ENCODE data around the gene PACS2. TPM values are rescaled to one million over a fixed set of nuclear protein-coding genes. Genes with fewer than 3 reads are reported as not detected.

The PACS2 gene
- total RNA-seq, 1 experiment from 2014 or later: 72.5 TPM

DNA sequence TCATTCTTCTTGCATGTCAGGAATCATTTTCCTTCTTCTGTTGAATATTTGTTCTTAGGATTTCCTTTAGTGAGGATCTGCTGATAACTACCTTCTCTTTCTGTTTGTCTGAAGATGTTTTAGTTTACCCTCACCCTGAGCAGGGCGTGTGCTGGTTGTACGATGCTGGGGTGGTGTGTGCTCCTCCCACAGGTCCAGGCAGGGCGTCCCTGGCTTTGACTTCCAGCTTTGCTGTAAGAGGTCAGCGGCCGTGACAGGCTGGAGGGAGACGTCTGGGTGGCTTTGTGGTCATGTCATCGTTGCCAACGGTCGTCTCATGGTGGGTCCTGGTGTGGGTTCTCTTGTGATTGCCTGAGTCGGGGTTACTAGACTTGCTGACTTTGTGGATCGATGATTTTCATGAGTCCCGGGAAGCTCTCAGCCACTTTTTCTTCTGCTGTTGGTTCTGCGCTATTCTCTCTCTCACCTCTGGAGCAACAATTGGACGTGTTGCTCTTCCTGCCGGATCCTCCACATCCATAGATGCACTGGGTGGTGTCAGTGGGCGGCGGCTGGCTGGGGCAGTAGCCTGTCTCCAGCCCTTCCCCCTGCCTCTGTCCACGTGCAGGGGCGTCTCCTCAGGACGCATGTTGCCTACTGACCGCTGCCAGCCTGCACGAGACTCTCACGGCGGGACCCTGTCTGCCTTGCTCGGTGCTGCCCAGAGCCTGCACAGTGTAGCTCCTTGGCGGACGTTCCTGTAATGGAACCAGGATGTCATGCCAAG lies 8.4 kb downstream of the PACS2 start:
- Histone ChIP-seq H3K79me1 (ENCODE audit: insufficient read depth, low read depth, low read length, poor library complexity, severe bottlenecking) (peaks cover 10% of the 10 kb centered on the region), H2AFZ (ENCODE audit: low read length) (no peak overlapping the region), H4K91ac (ENCODE audit: insufficient read length, low read depth, low read length) (no peak overlapping the region), H3K56ac (ENCODE audit: insufficient read length, low read depth, low read length) (no peak overlapping the region), H3K4ac (ENCODE audit: low read depth, low read length) (no peak overlapping the region), H3K18ac (ENCODE audit: insufficient read length, low read depth, low read length) (no peak overlapping the region), H2BK20ac (ENCODE audit: low read depth, low read length, poor library complexity, severe bottlenecking) (no peak overlapping the region), H3K27ac (ENCODE audit: insufficient read length, low read depth, low read length) (no peak overlapping the region), H3K4me2 (ENCODE audit: insufficient read depth, insufficient read length, low read length) (no peak overlapping the region), H3K27me3 (ENCODE audit: insufficient read depth, low read length) (no peaks in the 10 kb centered on the region), H4K5ac (ENCODE audit: insufficient read length, low read depth, low read length) (no peak overlapping the region), H2BK5ac (ENCODE audit: insufficient read length, low read length) (no peak overlapping the region), H3K4me1 (ENCODE audit: insufficient read depth, low read length) (peaks cover 9% of the 10 kb centered on the region; the same call in 1 of the 2 replicates), H3K14ac (ENCODE audit: insufficient read depth, low read length) (no peak overlapping the region), H3K23ac (ENCODE audit: insufficient read length, low read depth, low read length) (no peak overlapping the region), H2BK15ac (ENCODE audit: low read depth, low read length) (no peak overlapping the region), H4K8ac (replicated peaks; ENCODE audit: insufficient read length, low read depth, low read length) (no peak overlapping the region), H3K9ac (ENCODE audit: extremely low read depth, insufficient read length, low read length) (no peak overlapping the region), H3K79me2 (ENCODE audit: insufficient read depth, low read length) (peaks cover 21% of the 10 kb centered on the region; the same call in 1 of the 2 replicates), H2BK12ac (ENCODE audit: insufficient read length, low read depth, low read length) (no peak overlapping the region), H3T11ph (ENCODE audit: low read length) (no peak overlapping the region), H3K23me2 (ENCODE audit: insufficient read length, low read depth, low read length, poor library complexity, severe bottlenecking) (no peaks in the 10 kb centered on the region), H2BK120ac (ENCODE audit: low read depth, low read length, poor library complexity, severe bottlenecking) (no peak overlapping the region), H2AK5ac (ENCODE audit: insufficient read length, low read length) (no peak overlapping the region), H4K20me1 (ENCODE audit: control insufficient read depth, insufficient read depth, insufficient read length) (no peaks in the 10 kb centered on the region), H3K9me3 (ENCODE audit: control insufficient read depth, low read depth, low read length) (no peaks in the 10 kb centered on the region)
- H3K4me3 Mint-ChIP-seq: no peak overlapping the region
- peaks cover 0 to 2% of the 10 kb centered on the region in 2 experiments; a peak in 1 of 5 replicates for H3K9me3 Mint-ChIP-seq
- no CpG with 5 or more reads among the region's 27 CpGs for WGBS (ENCODE audit: extremely low coverage, insufficient read length, low lambda C conversion rate)
- peaks cover 0 to 9% (median 2%) of the 10 kb centered on the region in 3 experiments; a peak in 5 of 7 replicates for H3K36me3 Mint-ChIP-seq (ENCODE audit: insufficient read depth in 1 of 3, low read depth in 3 of 3)
- H3K4me1 Mint-ChIP-seq: peaks cover 37 to 50% of the 10 kb centered on the region in 2 experiments
- H3K27ac Mint-ChIP-seq: peak overlapping the region; percentile 1 to 37 (median 17); a peak in 4 of 7 replicates
- H3K27me3 Mint-ChIP-seq (ENCODE audit: low read depth): no peaks in the 10 kb centered on the region
- TF ChIP-seq, protein P1, sequence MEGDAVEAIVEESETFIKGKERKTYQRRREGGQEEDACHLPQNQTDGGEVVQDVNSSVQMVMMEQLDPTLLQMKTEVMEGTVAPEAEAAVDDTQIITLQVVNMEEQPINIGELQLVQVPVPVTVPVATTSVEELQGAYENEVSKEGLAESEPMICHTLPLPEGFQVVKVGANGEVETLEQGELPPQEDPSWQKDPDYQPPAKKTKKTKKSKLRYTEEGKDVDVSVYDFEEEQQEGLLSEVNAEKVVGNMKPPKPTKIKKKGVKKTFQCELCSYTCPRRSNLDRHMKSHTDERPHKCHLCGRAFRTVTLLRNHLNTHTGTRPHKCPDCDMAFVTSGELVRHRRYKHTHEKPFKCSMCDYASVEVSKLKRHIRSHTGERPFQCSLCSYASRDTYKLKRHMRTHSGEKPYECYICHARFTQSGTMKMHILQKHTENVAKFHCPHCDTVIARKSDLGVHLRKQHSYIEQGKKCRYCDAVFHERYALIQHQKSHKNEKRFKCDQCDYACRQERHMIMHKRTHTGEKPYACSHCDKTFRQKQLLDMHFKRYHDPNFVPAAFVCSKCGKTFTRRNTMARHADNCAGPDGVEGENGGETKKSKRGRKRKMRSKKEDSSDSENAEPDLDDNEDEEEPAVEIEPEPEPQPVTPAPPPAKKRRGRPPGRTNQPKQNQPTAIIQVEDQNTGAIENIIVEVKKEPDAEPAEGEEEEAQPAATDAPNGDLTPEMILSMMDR (conservative IDR thresholded peaks at IDR 0.05): no peak
- DNase-seq: peak; percentile 25
